ENCODE measurements around the gene CLIP1.

DNA sequence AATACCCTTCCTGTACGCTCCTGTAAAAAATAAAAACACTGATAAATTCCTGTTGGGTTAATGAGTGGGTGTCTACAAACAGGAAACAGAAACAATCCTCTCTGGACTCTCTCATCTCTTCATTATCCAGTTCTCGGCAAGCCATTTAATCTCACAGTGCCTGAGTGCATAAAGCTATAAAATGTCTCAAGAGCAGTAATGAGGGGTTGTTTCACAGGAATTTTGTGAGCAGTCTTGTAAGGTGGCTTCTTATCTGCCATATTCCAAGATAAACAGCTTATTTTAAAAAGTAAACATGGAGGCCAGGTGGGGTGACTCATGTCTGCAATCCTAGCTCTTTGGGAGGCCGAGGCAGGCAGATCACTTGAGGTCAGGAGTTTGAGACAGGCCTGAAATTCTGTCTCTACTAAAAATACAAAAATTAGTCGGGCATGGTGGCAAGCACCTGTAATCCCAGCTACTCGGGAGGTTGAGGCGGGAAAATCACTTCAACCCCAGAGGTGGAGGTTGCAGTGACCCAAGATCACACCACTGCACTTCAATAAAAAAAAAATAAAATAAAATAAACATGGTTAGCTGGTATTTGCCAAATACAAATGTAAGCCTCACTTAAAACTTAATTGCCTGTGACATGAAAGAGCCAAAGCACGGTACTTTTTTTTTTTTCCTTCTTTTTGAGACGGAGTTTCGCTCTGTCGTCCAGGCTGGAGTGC is 54.0 kb downstream of the CLIP1 start:
- TF ChIP-seq CTCF (IDR thresholded peaks at IDR 0.05) (no peak), POLR2A (IDR thresholded peaks at IDR 0.05) (no peak)
